ENCODE measurements around the gene TEAD1.

- TF ChIP-seq POLR2A (IDR thresholded peaks at IDR 0.05), result no peak
- no peak for TF ChIP-seq CTCF (IDR thresholded peaks at IDR 0.05)
These were observed 137.6 kb downstream of the TEAD1 start for GRCh38 chr11:12811861-12812260.
